Measurements from ENCODE around the gene LGR5.

DNA sequence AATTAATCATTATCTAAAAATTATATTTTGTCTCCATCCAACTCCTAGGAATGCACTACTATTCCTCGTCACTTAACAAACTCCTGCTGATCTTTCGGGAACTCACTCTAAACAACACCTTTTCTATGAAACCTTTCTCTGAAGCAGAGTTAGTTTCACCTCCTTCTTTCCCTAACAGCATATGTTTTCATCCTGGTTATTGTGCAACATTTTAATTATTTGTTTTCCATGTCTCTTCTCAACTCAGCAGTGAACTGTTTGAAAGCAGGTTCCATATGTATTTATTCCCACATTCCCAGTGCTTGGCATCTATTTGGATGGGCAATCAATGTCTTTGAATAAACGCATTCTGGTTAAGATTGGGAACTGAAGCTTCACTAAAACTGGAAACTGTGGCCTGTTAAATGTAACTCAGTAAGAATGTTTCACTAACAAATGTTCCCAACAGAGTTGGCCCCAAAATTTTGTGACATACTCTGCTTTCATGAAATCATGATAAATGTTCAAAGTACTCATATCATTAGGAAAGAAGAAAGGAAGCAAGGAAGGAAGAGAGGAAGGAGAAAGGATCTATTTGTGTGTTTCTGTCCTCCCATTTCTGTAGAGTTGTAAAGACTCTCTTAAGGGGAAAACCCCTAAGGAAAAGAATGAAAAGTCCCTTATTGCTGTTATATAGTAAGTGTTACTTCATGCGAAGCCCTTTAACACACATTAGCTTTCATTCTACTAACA is 13.9 kb upstream of the LGR5 start:
- TF ChIP-seq EGR1 (IDR thresholded peaks at IDR 0.05; ENCODE audit: low read depth): no peak
- TF ChIP-seq CTCF (IDR thresholded peaks at IDR 0.05 in 2 of 3, conservative IDR thresholded peaks at IDR 0.05 in 1 of 3; ENCODE audit: borderline replicate concordance in 1 of 3, insufficient read depth in 1 of 3, low read depth in 2 of 3, low read length in 2 of 3): no peak
- no peak for TF ChIP-seq EZH2 (IDR thresholded peaks at IDR 0.05)
- TF ChIP-seq EZH2phosphoT487 (IDR thresholded peaks at IDR 0.05; ENCODE audit: borderline replicate concordance): no peak
- TF ChIP-seq POLR2AphosphoS5 (IDR thresholded peaks at IDR 0.05; ENCODE audit: low read depth, low read length): no peak
- no peak for TF ChIP-seq JUND (IDR thresholded peaks at IDR 0.05)
- no peak for TF ChIP-seq SIN3A (IDR thresholded peaks at IDR 0.05; ENCODE audit: low read depth)
